Measurements from ENCODE around the gene HOXB8.

The HOXB8 gene

DNA sequence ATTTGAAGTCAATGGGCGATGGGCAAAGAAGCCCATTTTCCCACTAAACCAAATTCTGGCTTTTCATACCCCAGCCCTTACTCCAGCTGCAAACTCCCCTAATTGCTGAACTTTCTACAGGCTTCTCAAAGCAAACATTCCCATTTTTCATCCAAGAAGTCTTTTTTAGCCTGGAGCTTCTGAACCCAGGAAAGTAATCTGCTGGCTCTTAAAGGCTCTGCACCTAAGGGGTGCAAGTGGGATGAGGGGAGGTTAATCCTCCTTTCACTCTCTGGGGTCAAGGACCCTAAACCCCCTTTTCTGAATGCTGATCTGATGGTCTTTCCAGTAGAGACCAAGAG, 6.6 kb downstream of the HOXB8 start:
- DNase-seq (ENCODE audit: low spot score): no peak
- TF ChIP-seq, protein P1, sequence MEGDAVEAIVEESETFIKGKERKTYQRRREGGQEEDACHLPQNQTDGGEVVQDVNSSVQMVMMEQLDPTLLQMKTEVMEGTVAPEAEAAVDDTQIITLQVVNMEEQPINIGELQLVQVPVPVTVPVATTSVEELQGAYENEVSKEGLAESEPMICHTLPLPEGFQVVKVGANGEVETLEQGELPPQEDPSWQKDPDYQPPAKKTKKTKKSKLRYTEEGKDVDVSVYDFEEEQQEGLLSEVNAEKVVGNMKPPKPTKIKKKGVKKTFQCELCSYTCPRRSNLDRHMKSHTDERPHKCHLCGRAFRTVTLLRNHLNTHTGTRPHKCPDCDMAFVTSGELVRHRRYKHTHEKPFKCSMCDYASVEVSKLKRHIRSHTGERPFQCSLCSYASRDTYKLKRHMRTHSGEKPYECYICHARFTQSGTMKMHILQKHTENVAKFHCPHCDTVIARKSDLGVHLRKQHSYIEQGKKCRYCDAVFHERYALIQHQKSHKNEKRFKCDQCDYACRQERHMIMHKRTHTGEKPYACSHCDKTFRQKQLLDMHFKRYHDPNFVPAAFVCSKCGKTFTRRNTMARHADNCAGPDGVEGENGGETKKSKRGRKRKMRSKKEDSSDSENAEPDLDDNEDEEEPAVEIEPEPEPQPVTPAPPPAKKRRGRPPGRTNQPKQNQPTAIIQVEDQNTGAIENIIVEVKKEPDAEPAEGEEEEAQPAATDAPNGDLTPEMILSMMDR (IDR thresholded peaks at IDR 0.05; ENCODE audit: borderline replicate concordance, control extremely low read depth, extremely low read depth, insufficient read depth, missing control alignments): no peak
- in situ Hi-C loops (cut with MboI; ENCODE audit: low sequenced_read_pairs, unreplicated experiment): no loop called here

DNA sequence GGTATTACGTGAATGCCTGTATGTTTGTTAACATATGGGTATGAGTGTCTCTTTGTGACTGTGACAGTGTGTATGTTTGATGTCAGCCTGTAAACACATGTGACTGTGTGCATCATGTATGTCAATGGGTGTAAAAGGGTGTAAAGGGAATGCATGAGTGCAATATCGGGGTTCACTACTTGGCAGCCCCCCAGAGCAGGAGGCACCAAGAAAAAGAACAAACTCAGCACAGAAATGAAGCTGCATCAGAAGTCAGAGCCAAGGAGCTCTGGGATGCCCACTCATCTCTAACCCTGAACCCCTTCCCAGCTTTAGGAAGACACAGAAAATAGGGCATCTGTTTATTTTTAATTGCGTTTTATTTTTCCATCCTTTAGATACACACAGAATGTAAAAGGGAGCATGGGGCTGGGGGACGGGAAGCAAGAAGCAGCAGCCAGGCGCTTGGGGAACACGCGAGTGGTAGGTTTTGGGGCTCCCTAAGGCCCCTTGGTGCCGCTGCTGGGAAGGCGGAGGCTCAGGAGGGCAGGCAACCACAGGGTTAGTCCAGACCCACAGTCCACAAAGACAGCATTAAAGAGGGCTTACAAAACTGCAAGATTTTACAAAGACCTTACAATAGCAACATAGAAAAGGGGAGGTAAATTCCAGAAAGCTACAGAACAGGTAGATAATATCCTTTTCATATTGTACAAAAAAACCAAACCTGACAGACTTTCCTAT, 8.0 kb downstream of the HOXB8 start:
- in situ Hi-C loops (cut with MboI; ENCODE audit: low sequenced_read_pairs, unreplicated experiment): no loop called here
- no peak for DNase-seq (ENCODE audit: low spot score)
- TF ChIP-seq, protein P1 (IDR thresholded peaks at IDR 0.05; ENCODE audit: borderline replicate concordance, control extremely low read depth, extremely low read depth, insufficient read depth, missing control alignments): no peak

DNA sequence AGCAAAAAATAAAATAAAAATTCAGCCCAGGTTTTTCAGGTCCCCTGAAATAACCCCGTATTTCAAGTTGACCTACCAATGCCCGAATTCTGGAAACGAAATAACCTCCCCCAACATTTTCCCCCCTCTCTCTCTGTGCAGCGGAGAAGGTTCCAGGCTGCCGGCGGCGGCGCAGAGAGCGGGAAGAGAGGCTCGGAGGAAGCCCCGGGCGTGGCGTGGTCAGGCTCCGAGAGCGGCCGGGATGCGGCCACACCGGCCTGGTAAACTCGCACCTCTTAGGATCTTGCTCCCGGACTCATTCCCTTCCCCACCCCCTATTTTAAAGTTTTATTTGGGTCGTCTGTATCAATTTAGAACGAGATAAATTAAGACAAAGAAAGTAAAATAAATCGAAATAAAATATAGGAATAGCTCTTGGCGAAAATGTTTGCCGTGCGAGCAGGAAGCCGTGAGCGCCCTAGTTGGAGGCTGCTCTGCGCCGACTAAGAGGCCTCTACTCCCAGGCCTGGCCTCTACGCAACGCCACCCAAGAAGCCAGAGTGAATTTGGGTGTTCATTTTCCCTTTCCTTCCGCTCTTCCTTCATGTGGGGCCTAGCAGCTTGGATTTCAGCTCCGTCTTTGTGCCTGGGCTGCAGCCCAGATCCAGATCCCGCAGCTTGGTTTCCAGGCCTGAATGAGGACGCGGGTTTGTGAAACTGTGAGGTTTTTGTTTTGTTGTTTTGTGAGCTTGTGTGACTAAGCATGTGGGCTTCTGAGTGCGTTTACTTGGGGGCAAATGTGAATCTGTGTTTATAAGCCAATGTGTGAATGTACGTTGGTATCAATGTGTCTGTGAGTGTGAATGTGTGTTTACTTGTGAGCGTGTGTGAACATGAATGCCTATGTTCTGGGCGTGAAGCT, 8.9 kb downstream of the HOXB8 start:
- no peak for DNase-seq (ENCODE audit: low spot score)
- TF ChIP-seq, protein P1 (IDR thresholded peaks at IDR 0.05; ENCODE audit: borderline replicate concordance, control extremely low read depth, extremely low read depth, insufficient read depth, missing control alignments): no peak
- in situ Hi-C loops (cut with MboI; ENCODE audit: low sequenced_read_pairs, unreplicated experiment): no loop called here

DNA sequence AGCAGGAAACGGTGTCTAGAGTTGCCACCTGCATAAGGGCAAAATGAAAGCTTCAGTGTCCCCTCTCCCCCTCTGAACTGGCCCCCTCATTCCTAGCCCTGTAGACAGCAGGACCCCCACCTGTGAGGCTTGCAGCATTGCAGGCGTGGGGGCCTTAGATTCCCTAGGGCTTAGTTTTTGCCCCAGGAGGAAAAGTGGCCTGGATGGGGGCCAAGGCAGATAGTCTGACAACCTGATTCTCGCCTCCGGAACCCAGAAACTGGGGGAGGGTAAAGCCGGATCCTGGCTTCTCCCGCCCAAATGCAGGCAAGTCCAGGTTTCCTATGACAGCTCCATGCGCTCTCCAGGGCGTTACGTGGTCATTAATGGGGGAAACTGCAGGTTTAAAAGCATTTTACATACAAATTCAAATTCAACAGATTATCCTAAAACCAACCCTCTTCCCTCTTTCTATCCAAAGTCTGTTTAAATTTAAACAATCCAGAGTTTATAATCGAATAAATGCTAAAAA, 9.6 kb downstream of the HOXB8 start:
- no peak for DNase-seq (ENCODE audit: low spot score)
- TF ChIP-seq, protein P1 (IDR thresholded peaks at IDR 0.05; ENCODE audit: borderline replicate concordance, control extremely low read depth, extremely low read depth, insufficient read depth, missing control alignments): no peak
- in situ Hi-C loops (cut with MboI; ENCODE audit: low sequenced_read_pairs, unreplicated experiment): no loop called here

DNA sequence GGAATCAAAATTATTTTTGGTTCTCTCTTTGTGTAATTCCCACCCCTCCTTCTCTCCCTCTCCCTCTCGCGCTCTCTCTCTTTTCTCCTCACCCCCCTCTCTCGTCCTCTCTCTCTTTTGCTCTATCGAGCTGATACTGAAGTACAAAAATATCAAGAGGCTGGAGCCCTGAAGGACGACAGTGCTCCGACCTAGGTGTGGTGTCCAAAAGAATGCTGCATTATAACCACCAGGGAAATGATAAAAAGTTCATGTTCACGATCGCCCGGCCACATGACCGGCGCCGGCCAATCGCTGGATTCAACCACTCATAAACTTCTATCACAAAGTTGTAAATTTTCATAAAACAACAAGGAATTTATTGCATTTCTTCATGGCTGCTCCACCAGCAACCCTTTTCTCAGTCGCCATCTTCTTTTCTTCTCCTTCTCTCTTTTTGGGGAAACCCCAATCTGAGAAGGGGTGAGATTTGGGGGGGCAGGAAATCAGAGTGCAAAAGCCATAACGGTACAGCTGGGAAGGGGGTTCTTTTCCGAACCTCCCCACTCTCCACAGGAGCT, 10.2 kb downstream of the HOXB8 start, which contains the start of gene HOXB6:
TSS of gene HOXB6 (minus strand) at position 217 of the 560 bp plus-strand sequence. CDS start 6,836 bp downstream, outside the sequence.
- DNase-seq (ENCODE audit: low spot score): no peak
- in situ Hi-C loops (cut with MboI; ENCODE audit: low sequenced_read_pairs, unreplicated experiment): no loop called here
- TF ChIP-seq, protein P1 (IDR thresholded peaks at IDR 0.05; ENCODE audit: borderline replicate concordance, control extremely low read depth, extremely low read depth, insufficient read depth, missing control alignments): no peak

All from GM13976 (cell line).